ENCODE measurements around the gene ETV4. TPM values are rescaled to one million over a fixed set of nuclear protein-coding genes. Genes with fewer than 3 reads are reported as not detected.

The ETV4 gene
- 53.6 to 68.6 TPM (median 65.1 TPM) in 5 replicates for total RNA-seq (2022; extraction: Qiagen RNA extraction)

DNA sequence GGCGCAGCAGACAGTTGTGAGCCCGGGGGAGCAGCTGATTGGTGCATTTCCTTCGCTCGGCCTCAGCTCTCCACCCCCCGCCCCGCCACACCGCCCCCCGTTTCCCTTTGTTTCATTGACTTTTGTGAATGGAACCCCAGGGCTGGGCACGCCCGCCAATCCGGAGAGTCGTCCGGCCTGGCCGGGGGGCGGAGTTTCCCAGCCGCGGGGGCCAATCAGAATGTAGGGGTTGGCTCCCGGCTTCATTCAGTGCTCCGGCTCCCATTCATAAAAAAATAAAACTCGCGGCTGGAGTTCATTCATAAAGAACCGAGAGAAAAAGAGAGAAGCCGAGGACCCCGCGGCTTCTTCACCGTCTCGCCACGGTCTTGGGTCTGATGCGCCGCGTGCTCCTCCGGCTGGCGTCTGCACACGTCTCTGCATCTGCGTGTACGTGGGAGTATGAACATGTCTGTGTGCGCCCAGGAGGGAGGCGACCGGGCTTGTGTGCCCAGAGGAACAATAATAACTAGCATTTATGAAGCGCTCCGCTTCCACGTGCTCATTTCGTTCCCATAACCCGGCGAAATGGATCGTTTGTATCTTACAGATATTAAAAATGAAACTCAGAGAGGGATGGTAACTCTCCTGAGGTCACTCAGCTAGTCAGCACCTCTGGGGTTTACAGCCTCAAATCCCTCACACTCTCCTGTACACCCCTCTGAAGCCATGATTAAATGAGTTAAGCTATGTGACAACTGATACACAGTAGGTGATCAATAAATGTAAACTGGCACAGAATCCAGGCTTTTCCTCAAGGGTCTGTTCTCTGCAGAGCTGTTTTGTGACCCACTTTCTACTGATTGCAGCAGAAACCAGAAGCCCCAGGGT is at the start of gene ETV4:
TSS of gene ETV4 (minus strand) at position 22 of the 870 bp plus-strand sequence. CDS start 723 bp downstream, outside the sequence.

GRCh38 chr17:43483674-43484551 is 62.2 kb downstream of the ETV4 start, which contains the start of gene DHX8:
DHX8 (plus strand) TSS chr17:43483975; CDS start chr17:43484038, 63 bp downstream.

Other genes with a start within 250 kb of the ETV4 start
- 19.0 to 28.9 TPM (median 24.5 TPM) in 5 replicates for gene ARL4D, start 147.3 kb downstream of the ETV4 start, total RNA-seq (2022; extraction: Qiagen RNA extraction)
- 37.1 to 48.1 TPM (median 44.7 TPM) in 5 replicates for gene DHX8, start 62.4 kb downstream of the ETV4 start, total RNA-seq (2022; extraction: Qiagen RNA extraction)
- not detected in 5 replicates for gene MEOX1, start 115.6 kb upstream of the ETV4 start, total RNA-seq (2022; extraction: Qiagen RNA extraction)
- gene SOST, start 212.5 kb upstream of the ETV4 start, total RNA-seq (2022; extraction: Qiagen RNA extraction), result not detected in 5 replicates
- gene DUSP3, start 232.6 kb upstream of the ETV4 start, total RNA-seq (2022; extraction: Qiagen RNA extraction), result 59.9 to 69.9 TPM (median 66.0 TPM) in 5 replicates
- 0.06 to 0.10 TPM (median 0.07 TPM) in 5 replicates for gene CFAP97D1, start 234.1 kb upstream of the ETV4 start, total RNA-seq (2022; extraction: Qiagen RNA extraction)